HL-60 (cell line): ENCODE measurements around the gene TMEFF2.

ENCODE experiments used
- GABPA ChIP-seq: IDR thresholded peaks from 2 replicates; pipeline ENCODE4 v1.6.1; 2012; ENCODE audit warnings: low read depth
- TF ChIP-seq, protein P1 (sequence below): IDR thresholded peaks from one replicate; pipeline ENCODE4 v1.5.1; 2011; ENCODE audit warnings: low read length, control low read depth, inconsistent platforms; ENCODE audit not compliant: insufficient read depth
- TF ChIP-seq, protein P2 (sequence below): IDR thresholded peaks from 2 replicates; pipeline ENCODE4 v1.6.1; 2012; ENCODE audit warnings: low read depth; ENCODE audit not compliant: insufficient replicate concordance

DNA sequence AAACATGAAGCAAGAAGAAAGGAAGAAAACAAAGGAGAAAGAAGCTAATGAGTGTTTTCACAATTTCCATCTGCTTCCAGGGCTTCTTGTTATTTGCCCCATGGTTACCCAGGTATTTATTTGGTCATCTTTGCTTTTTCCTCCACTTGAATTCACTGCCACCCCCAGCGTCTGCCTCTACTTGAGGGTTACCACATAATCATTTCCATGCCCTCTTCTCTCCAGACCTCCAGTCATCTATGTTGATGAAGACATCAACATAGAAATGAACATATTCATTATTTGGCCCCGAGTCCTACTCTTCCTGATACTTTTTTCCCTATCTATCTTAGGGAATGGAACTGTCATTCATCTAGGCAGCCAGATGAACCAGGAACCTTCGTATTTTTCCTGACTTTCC is 214.2 kb downstream of the TMEFF2 start:
- TF ChIP-seq, protein P1, sequence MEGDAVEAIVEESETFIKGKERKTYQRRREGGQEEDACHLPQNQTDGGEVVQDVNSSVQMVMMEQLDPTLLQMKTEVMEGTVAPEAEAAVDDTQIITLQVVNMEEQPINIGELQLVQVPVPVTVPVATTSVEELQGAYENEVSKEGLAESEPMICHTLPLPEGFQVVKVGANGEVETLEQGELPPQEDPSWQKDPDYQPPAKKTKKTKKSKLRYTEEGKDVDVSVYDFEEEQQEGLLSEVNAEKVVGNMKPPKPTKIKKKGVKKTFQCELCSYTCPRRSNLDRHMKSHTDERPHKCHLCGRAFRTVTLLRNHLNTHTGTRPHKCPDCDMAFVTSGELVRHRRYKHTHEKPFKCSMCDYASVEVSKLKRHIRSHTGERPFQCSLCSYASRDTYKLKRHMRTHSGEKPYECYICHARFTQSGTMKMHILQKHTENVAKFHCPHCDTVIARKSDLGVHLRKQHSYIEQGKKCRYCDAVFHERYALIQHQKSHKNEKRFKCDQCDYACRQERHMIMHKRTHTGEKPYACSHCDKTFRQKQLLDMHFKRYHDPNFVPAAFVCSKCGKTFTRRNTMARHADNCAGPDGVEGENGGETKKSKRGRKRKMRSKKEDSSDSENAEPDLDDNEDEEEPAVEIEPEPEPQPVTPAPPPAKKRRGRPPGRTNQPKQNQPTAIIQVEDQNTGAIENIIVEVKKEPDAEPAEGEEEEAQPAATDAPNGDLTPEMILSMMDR, result no peak
- TF ChIP-seq GABPA, result no peak
- TF ChIP-seq, protein P2, sequence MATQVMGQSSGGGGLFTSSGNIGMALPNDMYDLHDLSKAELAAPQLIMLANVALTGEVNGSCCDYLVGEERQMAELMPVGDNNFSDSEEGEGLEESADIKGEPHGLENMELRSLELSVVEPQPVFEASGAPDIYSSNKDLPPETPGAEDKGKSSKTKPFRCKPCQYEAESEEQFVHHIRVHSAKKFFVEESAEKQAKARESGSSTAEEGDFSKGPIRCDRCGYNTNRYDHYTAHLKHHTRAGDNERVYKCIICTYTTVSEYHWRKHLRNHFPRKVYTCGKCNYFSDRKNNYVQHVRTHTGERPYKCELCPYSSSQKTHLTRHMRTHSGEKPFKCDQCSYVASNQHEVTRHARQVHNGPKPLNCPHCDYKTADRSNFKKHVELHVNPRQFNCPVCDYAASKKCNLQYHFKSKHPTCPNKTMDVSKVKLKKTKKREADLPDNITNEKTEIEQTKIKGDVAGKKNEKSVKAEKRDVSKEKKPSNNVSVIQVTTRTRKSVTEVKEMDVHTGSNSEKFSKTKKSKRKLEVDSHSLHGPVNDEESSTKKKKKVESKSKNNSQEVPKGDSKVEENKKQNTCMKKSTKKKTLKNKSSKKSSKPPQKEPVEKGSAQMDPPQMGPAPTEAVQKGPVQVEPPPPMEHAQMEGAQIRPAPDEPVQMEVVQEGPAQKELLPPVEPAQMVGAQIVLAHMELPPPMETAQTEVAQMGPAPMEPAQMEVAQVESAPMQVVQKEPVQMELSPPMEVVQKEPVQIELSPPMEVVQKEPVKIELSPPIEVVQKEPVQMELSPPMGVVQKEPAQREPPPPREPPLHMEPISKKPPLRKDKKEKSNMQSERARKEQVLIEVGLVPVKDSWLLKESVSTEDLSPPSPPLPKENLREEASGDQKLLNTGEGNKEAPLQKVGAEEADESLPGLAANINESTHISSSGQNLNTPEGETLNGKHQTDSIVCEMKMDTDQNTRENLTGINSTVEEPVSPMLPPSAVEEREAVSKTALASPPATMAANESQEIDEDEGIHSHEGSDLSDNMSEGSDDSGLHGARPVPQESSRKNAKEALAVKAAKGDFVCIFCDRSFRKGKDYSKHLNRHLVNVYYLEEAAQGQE, result no peak
